RPMI7951 (cell line): ENCODE results near the gene GALT. TPM values are rescaled to one million over a fixed set of nuclear protein-coding genes. Genes with fewer than 3 reads are reported as not detected.

ENCODE experiments used
- DNase-seq: peaks from one replicate; pipeline ENCODE4 v3.0.0-alpha.2; 2012; ENCODE audit warnings: low read depth
- total RNA-seq: library from RNA; depleted of rRNA; stranded (reverse); fragments of >200 nt; shearing (Covaris generic); gene quantifications from 2 replicates; pipeline ENCODE4 v1.2.3, GENCODE V29; 2014

Gene GALT
- total RNA-seq, 1 experiment from 2014 or later, result 16.7 TPM

- no peak for DNase-seq
Observed at GRCh38 chr9:34651876-34652601, 5.6 kb downstream of the GALT start, which contains the start of gene IL11RA. Gene IL11RA (plus strand): TSS chr9:34652185. CDS start chr9:34655218, 3,033 bp downstream.

GRCh38 chr9:34652602-34653000, 6.1 kb downstream of the GALT start:
- DNase-seq, result no peak

GRCh38 chr9:34653151-34654072, 6.9 kb downstream of the GALT start:
- DNase-seq, result no peak

GRCh38 chr9:34654323-34655051, 8.0 kb downstream of the GALT start:
- DNase-seq, result peak; percentile 39

GRCh38 chr9:34655394-34655793, 8.9 kb downstream of the GALT start:
- no peak for DNase-seq

- no peak for DNase-seq
Observed at GRCh38 chr9:34656992-34657391, 10.5 kb downstream of the GALT start.

- DNase-seq, result no peak
Observed at GRCh38 chr9:34658461-34658860, 12.0 kb downstream of the GALT start.

GRCh38 chr9:34659592-34660253, 13.2 kb downstream of the GALT start:
- peak; percentile 21 for DNase-seq

GRCh38 chr9:34662526-34663302, 16.2 kb downstream of the GALT start, which contains the start of gene CCL27:
Gene CCL27 (minus strand): TSS chr9:34662657. CDS start chr9:34662633, 24 bp downstream.
- no peak for DNase-seq

- DNase-seq, result no peak
Observed at GRCh38 chr9:34663303-34663605, 16.8 kb downstream of the GALT start.

- peak; percentile 61 for DNase-seq
Observed at GRCh38 chr9:34664281-34665066, 18.0 kb downstream of the GALT start.

GRCh38 chr9:34665067-34665380, 18.5 kb downstream of the GALT start:
- DNase-seq, result no peak

- DNase-seq, result peak; percentile 92
Observed at GRCh38 chr9:34665381-34666250, 19.1 kb downstream of the GALT start.

- no peak for DNase-seq
Observed at GRCh38 chr9:34669809-34670562, 23.5 kb downstream of the GALT start.

- DNase-seq, result no peak
Observed at GRCh38 chr9:34671307-34671706, 24.8 kb downstream of the GALT start.

- DNase-seq, result no peak
Observed at GRCh38 chr9:34674440-34674839, 28.0 kb downstream of the GALT start.

- DNase-seq, result peak; percentile 46
Observed at GRCh38 chr9:34675048-34675714, 28.7 kb downstream of the GALT start.

- DNase-seq, result no peak
Observed at GRCh38 chr9:34675869-34676268, 29.4 kb downstream of the GALT start.
